Naive B cell (primary cell): ENCODE data around the gene NECTIN2. TPM values are rescaled to one million over a fixed set of nuclear protein-coding genes. Genes with fewer than 3 reads are reported as not detected.
"Not testable (repeated sequence)": the region's sequence is repeated elsewhere in the genome, so short reads cannot be mapped to it uniquely, and the experiment has no call there.

Experiments used
- ATAC-seq, 2 donors: fragments of 150-1000 bp; cut with Tn5 transposase; 2 replicates each; pipeline ENCODE4 v1.10.0; 2021; ENCODE audit warnings: low read depth in 2 of 2, mild to moderate bottlenecking in 2 of 2, moderate library complexity in 2 of 2
- DNase-seq: peaks from one replicate; pipeline ENCODE4 v3.0.0; 2022
- H3K27ac Mint-ChIP-seq, 6 donors: one replicate each; pipeline ENCODE4 v1.8.0; 2020 to 2022; ENCODE audit warnings: mild to moderate bottlenecking in 6 of 6, mixed read lengths in 6 of 6, moderate library complexity in 5 of 6, inconsistent platforms in 2 of 6
- H3K27me3 Mint-ChIP-seq, 3 donors: one replicate each; pipeline ENCODE4 v1.8.0; 2021 to 2022; ENCODE audit warnings: mixed read lengths in 3 of 3, mild to moderate bottlenecking in 1 of 3
- H3K36me3 Mint-ChIP-seq, 2 donors: one replicate each; pipeline ENCODE4 v1.8.0; 2020 to 2022; ENCODE audit warnings: mixed read lengths in 2 of 2, inconsistent platforms in 1 of 2, mild to moderate bottlenecking in 1 of 2
- H3K4me1 Mint-ChIP-seq, 3 donors: one replicate each; pipeline ENCODE4 v1.8.0; 2020 to 2022; ENCODE audit warnings: mixed read lengths in 3 of 3, inconsistent platforms in 1 of 3, mild to moderate bottlenecking in 1 of 3, moderate library complexity in 1 of 3
- H3K4me3 Mint-ChIP-seq, 8 donors: one replicate each; pipeline ENCODE4 v1.8.0; 2020 to 2022; ENCODE audit warnings: mild to moderate bottlenecking in 8 of 8, mixed read lengths in 8 of 8, moderate library complexity in 8 of 8, inconsistent platforms in 2 of 8
- H3K9me3 Mint-ChIP-seq, 7 donors: one replicate each; pipeline ENCODE4 v1.8.0; 2020 to 2022; ENCODE audit warnings: mixed read lengths in 7 of 7, mild to moderate bottlenecking in 5 of 7, inconsistent platforms in 2 of 7, moderate library complexity in 1 of 7
- polyA plus RNA-seq, 6 donors: library from polyadenylated mRNA; unstranded; fragments of 300-500 nt; fragmentation: Illumina TruSeq; gene quantifications; one replicate each; pipeline ENCODE4 v1.2.3, GENCODE V29; 2021; ENCODE audit warnings: low read depth in 6 of 6

NECTIN2 gene
- polyA plus RNA-seq, 6 donors from 2014 or later, result not detected

DNA sequence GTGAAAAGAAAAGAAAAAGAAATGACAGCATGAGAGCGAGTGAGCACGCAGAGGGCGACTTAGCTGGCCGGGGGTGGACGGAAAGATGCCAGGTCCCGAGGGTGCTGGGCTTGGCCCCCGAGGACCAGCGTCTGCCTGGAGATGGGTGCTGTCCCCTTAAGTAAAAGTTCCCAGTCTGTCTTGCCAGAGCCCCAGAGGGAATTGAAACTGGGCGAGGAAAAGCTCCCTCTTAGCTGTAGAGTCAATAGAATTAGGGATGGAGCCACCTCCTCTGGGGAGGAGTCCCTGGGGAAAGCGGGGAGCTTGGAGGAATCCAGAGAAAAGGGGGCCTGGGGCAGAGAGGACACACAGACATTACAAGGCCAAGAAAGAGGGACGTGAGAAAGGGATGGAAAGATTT is 23.9 kb upstream of the NECTIN2 start:
- no peak for ATAC-seq
- H3K27me3 Mint-ChIP-seq, result peaks cover 3 to 47% (median 30%) of the 10 kb centered on the region in 3 donors
- H3K27ac Mint-ChIP-seq, result peak overlapping the region in 1 of 6 donors; percentile 84
- DNase-seq, result no peak
- H3K4me3 Mint-ChIP-seq, result no peak overlapping the region
- no peaks in the 10 kb centered on the region for H3K36me3 Mint-ChIP-seq
- H3K4me1 Mint-ChIP-seq, result no peaks in the 10 kb centered on the region
- H3K9me3 Mint-ChIP-seq, result peaks cover 0 to under 1% (median 0%) of the 10 kb centered on the region in 7 donors

DNA sequence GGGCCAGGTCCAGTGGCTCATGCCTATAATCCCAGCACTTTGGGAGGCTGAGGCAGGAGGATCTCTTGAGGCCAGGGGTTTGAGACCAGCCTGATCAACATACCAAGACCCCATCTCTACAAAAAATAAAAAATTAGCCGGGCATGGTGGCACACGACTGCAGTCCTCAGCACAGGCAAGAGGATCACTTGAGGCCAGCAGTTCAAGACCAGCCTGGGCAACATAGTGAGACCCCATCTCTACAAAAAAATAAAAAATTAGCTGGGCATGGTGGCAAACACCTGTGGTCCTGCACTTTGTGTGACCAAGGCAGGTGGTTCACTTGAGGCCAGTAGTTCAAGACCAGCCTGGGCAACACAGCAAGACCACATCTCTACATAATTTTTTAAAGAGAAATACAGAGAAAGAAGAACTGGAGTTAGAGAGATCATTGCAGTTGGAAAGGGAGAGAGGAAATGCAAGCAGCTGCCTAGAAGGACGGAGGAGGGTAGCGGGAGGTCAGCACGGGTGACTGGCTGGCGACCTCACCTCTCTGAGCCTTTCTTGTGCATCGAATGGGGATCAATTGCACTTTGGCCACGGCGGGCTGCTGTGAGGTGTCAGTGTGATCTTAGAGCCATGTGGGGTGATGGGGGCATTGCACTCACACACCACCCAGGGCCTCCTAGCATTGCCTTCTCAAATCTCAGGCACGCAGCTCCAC is 23.3 kb upstream of the NECTIN2 start:
- no peaks in the 10 kb centered on the region for H3K9me3 Mint-ChIP-seq
- no peaks in the 10 kb centered on the region for H3K4me1 Mint-ChIP-seq
- peaks cover 6 to 44% (median 29%) of the 10 kb centered on the region in 3 donors for H3K27me3 Mint-ChIP-seq
- no peak overlapping the region for H3K4me3 Mint-ChIP-seq
- H3K27ac Mint-ChIP-seq, result peak overlapping the region in 1 of 6 donors; percentile 84
- ATAC-seq (no peak), DNase-seq (no peak)
- H3K36me3 Mint-ChIP-seq, result no peaks in the 10 kb centered on the region

DNA sequence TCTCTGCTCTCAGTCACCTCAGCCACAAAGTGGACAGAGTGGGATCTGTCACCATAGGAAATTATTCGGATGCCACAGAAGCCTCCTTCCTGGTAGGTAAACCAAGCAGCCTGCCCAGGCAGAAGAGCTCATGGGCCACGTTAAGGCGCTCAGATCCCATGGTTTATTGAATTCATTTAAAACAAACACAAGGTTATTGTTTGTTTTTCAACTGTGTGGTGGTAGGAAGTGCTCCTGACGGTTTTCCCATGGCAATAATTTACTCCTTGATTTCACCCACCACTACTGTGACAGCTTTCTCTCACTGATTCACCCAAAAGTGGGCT is 22.8 kb upstream of the NECTIN2 start:
- H3K36me3 Mint-ChIP-seq, result no peaks in the 10 kb centered on the region
- no peak overlapping the region for H3K27ac Mint-ChIP-seq
- H3K27me3 Mint-ChIP-seq, result peaks cover 6 to 43% (median 29%) of the 10 kb centered on the region in 3 donors
- no peak overlapping the region for H3K4me3 Mint-ChIP-seq
- no peaks in the 10 kb centered on the region for H3K9me3 Mint-ChIP-seq
- no peak for ATAC-seq
- DNase-seq, result no peak
- H3K4me1 Mint-ChIP-seq, result no peaks in the 10 kb centered on the region

DNA sequence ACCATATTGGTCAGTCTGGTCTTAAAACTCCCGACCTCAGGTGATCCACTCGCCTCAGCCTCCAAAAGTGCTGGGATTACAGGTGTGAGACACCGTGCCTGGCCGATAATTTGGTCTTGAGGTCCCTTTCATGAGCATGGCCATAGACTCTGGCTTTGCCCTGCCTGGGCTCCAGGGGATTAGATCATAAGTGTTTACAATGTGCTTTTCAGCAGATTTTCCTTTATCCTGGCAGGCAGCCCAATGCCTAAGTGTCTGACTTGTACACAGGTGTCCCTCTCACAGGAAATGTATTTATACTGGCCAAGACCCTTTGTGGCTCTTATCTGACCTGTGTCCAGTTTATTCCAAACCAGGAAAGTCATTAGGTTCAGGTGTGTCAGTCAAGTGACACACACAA is 21.3 kb upstream of the NECTIN2 start:
- ATAC-seq (no peak), DNase-seq (no peak)
- H3K36me3 Mint-ChIP-seq, result peaks cover 0 to 2% of the 10 kb centered on the region in 2 donors
- no peaks in the 10 kb centered on the region for H3K4me1 Mint-ChIP-seq
- peak overlapping the region in 1 of 8 donors; percentile 20 for H3K4me3 Mint-ChIP-seq
- H3K27ac Mint-ChIP-seq, result no peak overlapping the region
- no peaks in the 10 kb centered on the region for H3K9me3 Mint-ChIP-seq
- H3K27me3 Mint-ChIP-seq, result peaks cover 6 to 31% (median 30%) of the 10 kb centered on the region in 3 donors

DNA sequence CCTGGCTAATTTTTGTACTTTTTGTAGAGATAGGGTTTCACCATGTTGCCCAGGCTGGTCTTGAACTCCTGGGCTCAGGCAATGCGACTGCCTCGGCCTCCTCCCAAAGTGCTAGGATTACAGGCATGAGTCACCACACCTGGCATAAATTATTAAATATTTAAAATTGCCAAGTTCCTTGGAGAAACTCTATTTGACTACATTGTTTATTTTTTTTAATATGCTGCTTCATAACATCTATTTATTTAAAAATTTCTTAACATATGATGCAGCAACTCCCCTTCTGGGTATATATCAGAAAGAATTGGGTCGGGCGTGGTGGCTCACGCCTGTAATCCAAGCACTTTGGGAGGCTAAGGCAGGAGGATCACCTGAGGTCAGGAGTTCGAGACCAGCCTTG is 13.2 kb upstream of the NECTIN2 start:
- not testable (repeated sequence) for H3K27ac Mint-ChIP-seq, H3K4me3 Mint-ChIP-seq, ATAC-seq, H3K9me3 Mint-ChIP-seq, H3K36me3 Mint-ChIP-seq, DNase-seq, H3K4me1 Mint-ChIP-seq
- peaks cover 11 to 32% (median 32%) of the 10 kb centered on the region in 3 donors for H3K27me3 Mint-ChIP-seq

DNA sequence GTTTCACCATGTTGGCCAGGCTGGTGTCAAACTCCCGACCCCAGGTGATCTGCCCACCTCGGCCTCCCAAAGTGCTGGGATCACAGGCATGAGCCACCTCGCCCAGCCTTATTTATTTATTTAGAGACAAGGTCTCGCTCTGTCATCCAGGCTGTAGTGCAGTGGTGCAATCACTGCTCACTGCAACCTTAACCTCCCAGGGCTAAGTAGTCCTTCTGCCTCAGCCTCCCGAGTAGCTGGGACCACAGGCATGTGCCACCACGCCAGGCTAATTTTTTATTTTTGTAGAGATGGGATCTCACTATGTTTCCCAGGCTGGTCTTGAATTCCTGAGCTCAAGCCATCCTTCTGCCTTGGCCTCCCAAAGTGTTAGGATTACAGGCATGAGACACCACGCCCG is 11.7 kb upstream of the NECTIN2 start:
- H3K27me3 Mint-ChIP-seq, result peaks cover 11 to 38% (median 35%) of the 10 kb centered on the region in 3 donors
- not testable (repeated sequence) for H3K9me3 Mint-ChIP-seq, ATAC-seq

DNA sequence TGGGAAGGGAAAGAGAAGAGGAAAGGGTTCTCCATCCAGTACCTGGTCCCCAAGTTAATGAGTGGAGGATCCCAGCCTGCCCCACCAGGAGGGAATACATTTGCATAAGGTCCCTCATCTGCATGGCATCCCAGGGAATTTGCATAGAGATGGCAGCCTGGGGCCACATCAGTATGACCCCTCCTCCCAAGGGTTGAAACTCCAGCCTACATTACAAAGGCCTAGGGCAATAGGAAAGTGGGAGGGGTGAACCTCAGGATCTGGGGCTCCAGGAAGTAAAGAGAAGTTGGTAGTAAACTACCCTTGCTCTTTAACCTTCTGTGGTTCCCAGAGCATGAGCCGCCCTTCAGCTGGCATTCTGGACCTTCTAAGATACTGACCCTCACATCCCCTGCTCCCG is 6.8 kb upstream of the NECTIN2 start:
- H3K27ac Mint-ChIP-seq, result no peak overlapping the region

More for the DNA sequence above, 11.7 kb upstream of the NECTIN2 start:
- H3K4me3 Mint-ChIP-seq, H3K4me1 Mint-ChIP-seq, DNase-seq, H3K27ac Mint-ChIP-seq, H3K36me3 Mint-ChIP-seq: not testable (repeated sequence)

DNA sequence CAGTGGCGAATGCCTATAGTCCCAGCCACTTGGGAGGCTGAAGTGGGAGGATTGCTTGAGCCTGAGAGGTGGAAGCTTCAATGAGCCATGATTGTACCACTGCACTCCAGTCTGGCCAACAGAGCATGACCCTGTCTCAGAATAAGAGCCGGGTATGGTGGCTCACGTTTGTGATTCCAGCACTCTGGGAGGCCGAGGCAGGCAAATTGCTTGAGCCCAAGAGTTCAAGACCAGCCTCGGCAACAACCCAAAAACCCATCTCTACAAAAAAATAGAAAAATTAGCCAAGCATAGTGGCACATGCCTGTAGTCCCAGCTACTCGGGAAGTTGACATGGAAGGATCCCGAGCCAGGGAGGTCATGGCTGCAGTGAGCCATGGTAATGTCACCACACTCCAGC is 5.3 kb upstream of the NECTIN2 start:
- Mint-ChIP-seq H3K4me1 (peaks cover 12 to 14% (median 13%) of the 10 kb centered on the region in 3 donors), H3K4me3 (no peak overlapping the region), H3K27me3 (peaks cover 6 to 33% (median 23%) of the 10 kb centered on the region in 3 donors), H3K36me3 (peaks cover 0 to 11% of the 10 kb centered on the region in 2 donors), H3K9me3 (peaks cover 0 to 9% (median 6%) of the 10 kb centered on the region in 7 donors), H3K27ac (no peak overlapping the region)
- ATAC-seq (no peak), DNase-seq (no peak)

More for the DNA sequence above, 6.8 kb upstream of the NECTIN2 start:
- no peak for DNase-seq
- no peak for ATAC-seq
- peaks cover 7 to 30% (median 18%) of the 10 kb centered on the region in 3 donors for H3K27me3 Mint-ChIP-seq
- peaks cover 0 to 2% (median 0%) of the 10 kb centered on the region in 3 donors for H3K4me1 Mint-ChIP-seq
- no peaks in the 10 kb centered on the region for H3K9me3 Mint-ChIP-seq
- no peak overlapping the region for H3K4me3 Mint-ChIP-seq
- no peaks in the 10 kb centered on the region for H3K36me3 Mint-ChIP-seq

DNA sequence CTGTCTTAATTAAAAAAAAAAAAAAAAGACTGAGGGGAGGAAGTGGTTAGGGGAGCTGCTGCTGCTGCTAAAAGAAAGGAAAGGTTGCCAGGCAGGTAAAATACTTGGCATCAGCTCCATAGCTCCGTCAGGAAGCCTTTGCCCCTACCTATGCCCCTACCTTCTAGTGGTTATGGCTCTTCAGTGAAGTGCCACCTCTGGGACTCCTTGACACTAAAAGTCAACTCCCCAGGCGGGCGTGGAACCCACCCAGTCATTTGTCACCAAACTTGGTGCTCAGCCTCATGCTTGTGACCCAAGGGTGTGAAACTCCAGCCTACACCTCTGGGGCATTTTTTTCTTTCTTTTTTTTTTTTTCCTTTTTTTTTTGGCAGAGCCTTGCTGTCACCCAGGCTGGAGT is 4.9 kb upstream of the NECTIN2 start:
- H3K9me3 Mint-ChIP-seq, result peaks cover 0 to 9% (median 6%) of the 10 kb centered on the region in 7 donors
- no peak for DNase-seq
- H3K27me3 Mint-ChIP-seq, result peaks cover 6 to 33% (median 23%) of the 10 kb centered on the region in 3 donors
- H3K4me3 Mint-ChIP-seq, result no peak overlapping the region
- peaks cover 14 to 16% (median 16%) of the 10 kb centered on the region in 3 donors for H3K4me1 Mint-ChIP-seq
- H3K36me3 Mint-ChIP-seq, result peaks cover 0 to 12% of the 10 kb centered on the region in 2 donors
- H3K27ac Mint-ChIP-seq, result no peak overlapping the region
- no peak for ATAC-seq

DNA sequence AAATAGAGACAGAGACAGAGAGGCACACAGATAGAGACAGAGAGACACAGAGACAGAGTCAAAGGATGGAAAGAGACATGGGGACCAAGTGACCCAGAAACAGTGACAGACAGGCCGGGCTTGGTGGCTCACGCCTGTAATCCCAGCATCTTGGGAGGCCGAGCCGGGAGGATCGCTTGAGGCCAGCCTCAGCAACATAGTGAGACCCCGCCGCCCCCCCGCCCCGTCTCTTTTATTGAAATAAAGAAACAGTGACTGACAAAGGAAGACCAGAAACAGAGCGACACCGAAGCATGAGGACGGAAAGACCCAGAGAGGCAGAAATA is 848 bp upstream of the NECTIN2 start:
- peaks cover 0 to 9% (median 6%) of the 10 kb centered on the region in 7 donors for H3K9me3 Mint-ChIP-seq
- H3K36me3 Mint-ChIP-seq, result peaks cover 0 to 12% of the 10 kb centered on the region in 2 donors
- H3K4me1 Mint-ChIP-seq, result peaks cover 26 to 35% (median 29%) of the 10 kb centered on the region in 3 donors
- peak overlapping the region; percentile 70 to 95 (median 90) for H3K4me3 Mint-ChIP-seq
- DNase-seq (no peak), ATAC-seq (no peak)
- H3K27ac Mint-ChIP-seq, result peak overlapping the region in 5 of 6 donors; percentile 12 to 94 (median 84)
- H3K27me3 Mint-ChIP-seq, result peaks cover 12 to 50% (median 44%) of the 10 kb centered on the region in 3 donors

DNA sequence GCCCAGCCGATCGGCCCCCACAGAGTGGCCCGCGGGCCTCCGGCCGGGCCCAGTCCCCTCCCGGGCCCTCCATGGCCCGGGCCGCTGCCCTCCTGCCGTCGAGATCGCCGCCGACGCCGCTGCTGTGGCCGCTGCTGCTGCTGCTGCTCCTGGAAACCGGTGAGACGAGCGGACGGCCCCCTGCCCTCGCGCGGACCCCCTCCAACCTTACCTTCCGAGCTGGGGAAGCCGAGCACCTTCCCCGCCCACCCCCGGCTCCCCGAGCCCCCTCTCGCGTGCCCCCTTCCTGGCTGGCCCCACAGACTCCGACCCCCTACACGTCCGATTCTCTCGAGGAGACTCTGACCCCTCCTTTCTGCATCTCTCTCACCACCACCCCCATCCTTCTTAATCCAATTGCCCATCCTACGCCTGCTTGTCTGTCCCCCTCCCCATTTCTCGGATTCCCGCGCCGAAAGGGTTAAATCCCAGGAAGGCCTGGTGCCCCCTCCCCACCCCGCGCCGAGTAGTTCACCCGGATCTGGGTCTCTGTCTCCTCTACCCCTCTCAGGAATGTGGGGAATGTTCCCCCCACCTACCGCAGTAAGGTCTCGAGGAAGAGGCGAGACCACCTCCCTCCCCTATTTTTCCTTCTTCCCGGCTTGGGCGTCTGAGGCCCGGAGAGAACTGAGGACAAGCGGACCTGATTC is 502 bp downstream of the NECTIN2 start:
- no peak for DNase-seq
- Mint-ChIP-seq H3K9me3 (peaks cover 0 to 9% (median 6%) of the 10 kb centered on the region in 7 donors), H3K4me3 (peak overlapping the region; percentile 70 to 95 (median 84)), H3K27ac (peak overlapping the region in 1 of 6 donors; percentile 12), H3K36me3 (peaks cover 0 to 12% of the 10 kb centered on the region in 2 donors), H3K27me3 (peaks cover 12 to 59% (median 54%) of the 10 kb centered on the region in 3 donors), H3K4me1 (peaks cover 26 to 38% (median 29%) of the 10 kb centered on the region in 3 donors)
- no peak for ATAC-seq

DNA sequence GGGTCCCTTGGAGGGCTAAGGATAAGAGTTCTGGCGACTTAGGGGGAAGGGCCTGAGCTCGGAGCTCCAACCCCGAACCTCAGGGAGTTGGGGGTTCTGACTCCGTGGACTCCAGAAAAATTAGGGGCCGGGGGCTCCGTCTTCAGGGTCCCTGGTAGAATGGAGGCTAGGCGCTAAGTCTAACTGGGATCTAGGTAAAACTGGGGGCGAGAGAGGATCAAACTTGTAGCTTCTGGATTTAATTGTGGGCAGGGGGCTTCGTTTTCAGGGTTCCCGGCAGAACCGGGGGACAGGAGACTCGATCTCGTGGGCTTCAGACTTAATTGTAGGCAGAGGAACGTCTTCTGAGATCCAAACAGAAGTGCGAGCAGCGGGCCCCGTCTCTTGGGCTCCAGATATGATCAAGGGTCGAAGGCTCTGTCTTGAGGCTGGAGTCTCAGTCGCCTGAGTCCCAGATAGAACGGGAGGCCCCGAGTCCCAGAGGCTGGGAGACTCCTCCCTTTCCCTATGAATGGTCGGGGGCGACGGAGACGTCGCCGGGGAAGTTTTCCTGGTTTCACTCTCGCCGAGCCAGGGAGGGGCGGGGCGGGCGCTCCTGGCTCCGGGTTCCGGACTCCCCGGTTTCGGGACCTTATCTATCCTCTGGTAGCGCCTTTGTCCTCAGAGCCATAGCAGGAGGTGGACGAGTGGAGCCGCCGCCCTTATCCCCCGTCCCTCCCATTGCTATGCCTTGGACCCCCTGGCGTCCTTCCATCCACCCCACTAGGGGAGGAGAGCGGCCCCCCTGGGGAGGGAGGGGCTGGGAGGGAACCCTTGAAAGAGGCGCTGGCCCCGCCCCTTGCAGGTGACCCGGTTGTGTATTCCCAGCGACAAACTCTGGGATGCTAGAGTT is 1.3 kb downstream of the NECTIN2 start:
- peaks cover 26 to 38% (median 29%) of the 10 kb centered on the region in 3 donors for H3K4me1 Mint-ChIP-seq
- peaks cover 12 to 67% (median 62%) of the 10 kb centered on the region in 3 donors for H3K27me3 Mint-ChIP-seq
- peaks cover 0 to 9% (median 6%) of the 10 kb centered on the region in 7 donors for H3K9me3 Mint-ChIP-seq
- peak overlapping the region; percentile 70 to 95 (median 84) for H3K4me3 Mint-ChIP-seq
- DNase-seq (no peak), ATAC-seq (no peak)
- peaks cover 0 to 12% of the 10 kb centered on the region in 2 donors for H3K36me3 Mint-ChIP-seq
- peak overlapping the region in 5 of 6 donors; percentile 12 to 87 (median 27) for H3K27ac Mint-ChIP-seq
